HEK293 (cell line): ENCODE results near the gene DPYSL4.
A peak's percentile ranks its signal among the peaks of the same experiment; 100 is the strongest.

Experiments
- CTCF ChIA-PET: fragments of 350-600 bp; formaldehyde crosslinking; extraction: SDS; loops from one replicate; lab custom pipeline; 2021; ENCODE audit warnings: antibody characterized with exemption; lab: Yijun Ruan, JAX
- POLR2A ChIA-PET: fragments of 300-600 bp; formaldehyde crosslinking; extraction: SDS; loops from one replicate; lab custom pipeline; 2020; ENCODE audit warnings: antibody characterized with exemption, inconsistent platforms; lab: Yijun Ruan, JAX
- H3K27ac ChIP-seq: fragments of 200-500 bp; sonication (Bioruptor generic); 2 replicates; pipeline ENCODE4 v1.5.1; 2014; ENCODE audit warnings: low read depth, low read length, control low read depth, inconsistent platforms; ENCODE audit errors: extremely low read depth
- H3K36me3 ChIP-seq, 2 experiments: fragments of 200-500 bp in 1 of 2; sonication (Bioruptor generic) in 1 of 2; 1 replicate in 1 of 2; 2 replicates in 1 of 2; pipeline ENCODE4 v1.5.1; 2014 to 2017; ENCODE audit warnings: inconsistent platforms in 2 of 2, low read length in 2 of 2; ENCODE audit not compliant: control insufficient read depth in 2 of 2, insufficient read depth in 1 of 2
- H3K4me1 ChIP-seq: fragments of 200-500 bp; sonication (Bioruptor generic); 2 replicates; pipeline ENCODE4 v1.5.1; 2014; ENCODE audit warnings: mild to moderate bottlenecking, low read length, inconsistent platforms; ENCODE audit not compliant: control insufficient read depth, insufficient read depth
- H3K4me3 ChIP-seq: 2 replicates; pipeline ENCODE4 v1.5.1; 2011; ENCODE audit warnings: low read depth, mild to moderate bottlenecking, control low read depth, low read length, moderate library complexity
- H3K9me3 ChIP-seq: fragments of 200-500 bp; sonication (Bioruptor generic); 2 replicates; pipeline ENCODE4 v1.5.1; 2014; ENCODE audit warnings: low read depth, low read length, inconsistent platforms; ENCODE audit not compliant: control insufficient read depth, insufficient read depth
- EGR2 ChIP-seq: fragments of 450-650 bp; formaldehyde crosslinking; IDR thresholded peaks from 2 replicates; pipeline ENCODE4 v1.5.1; 2016; ENCODE audit warnings: low read depth, missing biosample characterization, missing genetic modification characterization
- HOXA7 ChIP-seq: sonication (generic); formaldehyde crosslinking; IDR thresholded peaks from 2 replicates; pipeline ENCODE4 v1.8.1; 2022; ENCODE audit warnings: missing genetic modification reagents, borderline replicate concordance
- KLF1 ChIP-seq: fragments of 450-650 bp; formaldehyde crosslinking; IDR thresholded peaks from 2 replicates; pipeline ENCODE4 v1.5.1; 2016; ENCODE audit warnings: missing biosample characterization, missing genetic modification characterization
- RBAK ChIP-seq: fragments of 450-650 bp; formaldehyde crosslinking; IDR thresholded peaks from 2 replicates; pipeline ENCODE4 v1.5.1; 2016; ENCODE audit warnings: missing biosample characterization, missing genetic modification characterization
- TCF7L2 ChIP-seq: IDR thresholded peaks from 2 replicates; pipeline ENCODE4 v1.6.1; 2011; ENCODE audit warnings: low read depth, mild to moderate bottlenecking, inconsistent platforms, low read length, moderate library complexity, borderline replicate concordance
- ZFHX2 ChIP-seq: fragments of 450-650 bp; formaldehyde crosslinking; conservative IDR thresholded peaks from 2 replicates; pipeline ENCODE4 v1.5.1; 2016; ENCODE audit warnings: missing biosample characterization, missing genetic modification characterization
- ZFP37 ChIP-seq: fragments of 450-650 bp; formaldehyde crosslinking; IDR thresholded peaks from 2 replicates; pipeline ENCODE4 v1.5.1; 2016; ENCODE audit warnings: missing biosample characterization, missing genetic modification characterization
- ZFP69B ChIP-seq: fragments of 450-650 bp; formaldehyde crosslinking; IDR thresholded peaks from 2 replicates; pipeline ENCODE4 v1.5.1; 2016; ENCODE audit warnings: missing biosample characterization, missing genetic modification characterization
- ZNF19 ChIP-seq: fragments of 450-650 bp; formaldehyde crosslinking; IDR thresholded peaks from 2 replicates; pipeline ENCODE4; 2016; ENCODE audit warnings: missing biosample characterization, missing genetic modification characterization, low read depth
- ZNF274 ChIP-seq, 2 experiments: fragments of 200-500 bp in 1 of 2; fragments of 450-650 bp in 1 of 2; sonication (Bioruptor generic) in 1 of 2; formaldehyde crosslinking in 1 of 2; IDR thresholded peaks; 2 replicates each; pipeline versions ENCODE4 v1.5.1 to v1.6.1; 2014 to 2016; ENCODE audit warnings: borderline replicate concordance in 1 of 2, inconsistent platforms in 1 of 2, low read length in 1 of 2, missing biosample characterization in 1 of 2, missing genetic modification characterization in 1 of 2
- ZNF391 ChIP-seq: fragments of 450-650 bp; formaldehyde crosslinking; IDR thresholded peaks from 2 replicates; pipeline ENCODE4 v1.5.1; 2016; ENCODE audit warnings: low read depth, missing biosample characterization, missing genetic modification characterization, borderline replicate concordance
- ZNF433 ChIP-seq: fragments of 450-650 bp; formaldehyde crosslinking; IDR thresholded peaks from 2 replicates; pipeline ENCODE4 v1.5.1; 2016; ENCODE audit warnings: missing biosample characterization, missing genetic modification characterization, low read depth
- ZNF521 ChIP-seq: fragments of 450-650 bp; formaldehyde crosslinking; IDR thresholded peaks from 2 replicates; pipeline ENCODE4 v1.5.1; 2017; ENCODE audit warnings: missing biosample characterization, mild to moderate bottlenecking, missing genetic modification characterization
- ZNF624 ChIP-seq: fragments of 450-650 bp; formaldehyde crosslinking; IDR thresholded peaks from 2 replicates; pipeline ENCODE4 v1.5.1; 2017; ENCODE audit warnings: missing biosample characterization, missing genetic modification characterization
- ZNF654 ChIP-seq: fragments of 450-650 bp; formaldehyde crosslinking; IDR thresholded peaks from 2 replicates; pipeline ENCODE4 v1.5.1; 2016; ENCODE audit warnings: low read depth, missing biosample characterization, missing genetic modification characterization
- ZNF747 ChIP-seq: fragments of 450-650 bp; formaldehyde crosslinking; IDR thresholded peaks from 2 replicates; pipeline ENCODE4 v1.5.1; 2016; ENCODE audit warnings: missing biosample characterization, missing genetic modification characterization
- ZNF768 ChIP-seq: fragments of 450-650 bp; formaldehyde crosslinking; IDR thresholded peaks from 2 replicates; pipeline ENCODE4 v1.5.1; 2018; ENCODE audit warnings: missing biosample characterization, mild to moderate bottlenecking, missing genetic modification characterization
- TF ChIP-seq, protein P1 (sequence below): fragments of 450-650 bp; formaldehyde crosslinking; IDR thresholded peaks from 2 replicates; pipeline ENCODE4 v1.5.1; 2016; ENCODE audit warnings: missing biosample characterization, missing genetic modification characterization
- TF ChIP-seq, protein P2 (sequence below): fragments of 450-650 bp; formaldehyde crosslinking; IDR thresholded peaks from 2 replicates; pipeline ENCODE4 v1.5.1; 2016; ENCODE audit warnings: missing biosample characterization, missing genetic modification characterization
- TF ChIP-seq, protein P3 (sequence below): fragments of 450-650 bp; formaldehyde crosslinking; IDR thresholded peaks from 2 replicates; pipeline ENCODE4 v1.5.1; 2016; ENCODE audit warnings: missing biosample characterization, missing genetic modification characterization
- TF ChIP-seq, protein P4 (sequence below): fragments of 450-650 bp; formaldehyde crosslinking; IDR thresholded peaks from 2 replicates; pipeline ENCODE4 v1.5.1; 2016; ENCODE audit warnings: missing biosample characterization, missing genetic modification characterization
- TF ChIP-seq, protein P5 (sequence below): fragments of 450-650 bp; formaldehyde crosslinking; IDR thresholded peaks from 2 replicates; pipeline ENCODE4 v1.5.1; 2016; ENCODE audit warnings: missing biosample characterization, missing genetic modification characterization, low read depth

Gene DPYSL4

DNA sequence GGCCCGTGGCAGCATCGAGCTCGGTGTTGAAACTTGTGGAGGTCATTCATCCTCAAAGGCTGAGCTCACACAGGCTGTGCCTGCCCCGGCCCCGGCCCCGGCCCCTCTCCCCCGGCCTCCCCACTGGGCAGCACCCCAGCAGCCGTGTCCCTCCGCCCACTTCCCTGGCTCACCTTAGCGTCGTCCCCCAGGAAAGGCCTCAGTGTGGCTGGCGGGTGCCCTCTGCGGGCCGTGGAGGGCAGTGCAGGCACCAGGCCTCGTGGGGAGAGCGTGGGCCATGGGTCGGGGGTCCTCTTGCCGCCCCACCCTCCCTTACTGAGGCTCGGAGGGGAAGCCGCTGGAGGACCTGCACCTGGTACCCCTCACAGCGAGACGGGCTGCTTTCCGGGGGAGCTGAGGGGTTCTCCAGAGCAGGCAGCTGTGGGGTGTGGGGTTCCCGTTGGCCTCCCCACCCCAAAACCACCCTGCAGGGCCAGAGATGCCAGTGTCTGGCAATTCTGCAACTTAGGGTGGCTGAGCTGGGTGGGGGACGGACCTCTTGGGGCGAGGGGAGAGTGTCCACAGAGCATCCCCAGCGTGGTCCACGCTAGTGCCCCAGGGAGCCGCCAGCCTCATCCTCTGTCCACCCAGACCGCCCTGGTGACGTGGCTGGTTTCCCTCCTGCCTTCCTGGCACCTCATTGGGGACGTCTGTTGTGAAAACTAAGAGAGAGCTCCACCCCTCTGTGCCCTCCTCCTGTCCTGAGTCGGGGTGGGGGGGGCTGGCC is 44.2 kb upstream of the DPYSL4 start:
- CTCF ChIA-PET: interaction anchor here (0.6 to 1.6 kb wide), 26 partner anchors 9 to 900 kb away, joined by 3 to 8 read pairs (median 4); partner anchors contain the start of gene PPP2R2D
- Histone ChIP-seq H3K36me3 (no peaks in the 10 kb centered on the region), H3K27ac (no peak overlapping the region), H3K9me3 (no peaks in the 10 kb centered on the region), H3K4me3 (no peak overlapping the region), H3K4me1 (no peaks in the 10 kb centered on the region)
- TF ChIP-seq, protein P1, sequence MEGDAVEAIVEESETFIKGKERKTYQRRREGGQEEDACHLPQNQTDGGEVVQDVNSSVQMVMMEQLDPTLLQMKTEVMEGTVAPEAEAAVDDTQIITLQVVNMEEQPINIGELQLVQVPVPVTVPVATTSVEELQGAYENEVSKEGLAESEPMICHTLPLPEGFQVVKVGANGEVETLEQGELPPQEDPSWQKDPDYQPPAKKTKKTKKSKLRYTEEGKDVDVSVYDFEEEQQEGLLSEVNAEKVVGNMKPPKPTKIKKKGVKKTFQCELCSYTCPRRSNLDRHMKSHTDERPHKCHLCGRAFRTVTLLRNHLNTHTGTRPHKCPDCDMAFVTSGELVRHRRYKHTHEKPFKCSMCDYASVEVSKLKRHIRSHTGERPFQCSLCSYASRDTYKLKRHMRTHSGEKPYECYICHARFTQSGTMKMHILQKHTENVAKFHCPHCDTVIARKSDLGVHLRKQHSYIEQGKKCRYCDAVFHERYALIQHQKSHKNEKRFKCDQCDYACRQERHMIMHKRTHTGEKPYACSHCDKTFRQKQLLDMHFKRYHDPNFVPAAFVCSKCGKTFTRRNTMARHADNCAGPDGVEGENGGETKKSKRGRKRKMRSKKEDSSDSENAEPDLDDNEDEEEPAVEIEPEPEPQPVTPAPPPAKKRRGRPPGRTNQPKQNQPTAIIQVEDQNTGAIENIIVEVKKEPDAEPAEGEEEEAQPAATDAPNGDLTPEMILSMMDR: peak; percentile 74
- TF ChIP-seq TCF7L2 (no peak), ZNF433 (tag by site-specific recombination) (no peak), RBAK (tag by site-specific recombination) (no peak), ZFP69B (tag by site-specific recombination) (no peak), ZFHX2 (tag by site-specific recombination) (peak; percentile 75), KLF1 (no peak), ZNF654 (tag by site-specific recombination) (peak; percentile 39), ZNF747 (no peak), ZNF274 (IDR thresholded peaks at IDR 0.05; ENCODE audit: low read length) (no peak), ZNF274 (tag by site-specific recombination; IDR thresholded peaks at IDR 0.05; ENCODE audit: borderline replicate concordance) (no peak), EGR2 (peak; percentile 42; the same call in 1 of the 2 replicates), HOXA7 (CRISPR knock-in tag) (no peak)
- TF ChIP-seq, protein P2, sequence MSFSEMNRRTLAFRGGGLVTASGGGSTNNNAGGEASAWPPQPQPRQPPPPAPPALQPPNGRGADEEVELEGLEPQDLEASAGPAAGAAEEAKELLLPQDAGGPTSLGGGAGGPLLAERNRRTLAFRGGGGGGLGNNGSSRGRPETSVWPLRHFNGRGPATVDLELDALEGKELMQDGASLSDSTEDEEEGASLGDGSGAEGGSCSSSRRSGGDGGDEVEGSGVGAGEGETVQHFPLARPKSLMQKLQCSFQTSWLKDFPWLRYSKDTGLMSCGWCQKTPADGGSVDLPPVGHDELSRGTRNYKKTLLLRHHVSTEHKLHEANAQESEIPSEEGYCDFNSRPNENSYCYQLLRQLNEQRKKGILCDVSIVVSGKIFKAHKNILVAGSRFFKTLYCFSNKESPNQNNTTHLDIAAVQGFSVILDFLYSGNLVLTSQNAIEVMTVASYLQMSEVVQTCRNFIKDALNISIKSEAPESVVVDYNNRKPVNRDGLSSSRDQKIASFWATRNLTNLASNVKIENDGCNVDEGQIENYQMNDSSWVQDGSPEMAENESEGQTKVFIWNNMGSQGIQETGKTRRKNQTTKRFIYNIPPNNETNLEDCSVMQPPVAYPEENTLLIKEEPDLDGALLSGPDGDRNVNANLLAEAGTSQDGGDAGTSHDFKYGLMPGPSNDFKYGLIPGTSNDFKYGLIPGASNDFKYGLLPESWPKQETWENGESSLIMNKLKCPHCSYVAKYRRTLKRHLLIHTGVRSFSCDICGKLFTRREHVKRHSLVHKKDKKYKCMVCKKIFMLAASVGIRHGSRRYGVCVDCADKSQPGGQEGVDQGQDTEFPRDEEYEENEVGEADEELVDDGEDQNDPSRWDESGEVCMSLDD: 0 out of 2 replicates have a peak, but pooled peaks have one; percentile 21
- TF ChIP-seq, protein P3, sequence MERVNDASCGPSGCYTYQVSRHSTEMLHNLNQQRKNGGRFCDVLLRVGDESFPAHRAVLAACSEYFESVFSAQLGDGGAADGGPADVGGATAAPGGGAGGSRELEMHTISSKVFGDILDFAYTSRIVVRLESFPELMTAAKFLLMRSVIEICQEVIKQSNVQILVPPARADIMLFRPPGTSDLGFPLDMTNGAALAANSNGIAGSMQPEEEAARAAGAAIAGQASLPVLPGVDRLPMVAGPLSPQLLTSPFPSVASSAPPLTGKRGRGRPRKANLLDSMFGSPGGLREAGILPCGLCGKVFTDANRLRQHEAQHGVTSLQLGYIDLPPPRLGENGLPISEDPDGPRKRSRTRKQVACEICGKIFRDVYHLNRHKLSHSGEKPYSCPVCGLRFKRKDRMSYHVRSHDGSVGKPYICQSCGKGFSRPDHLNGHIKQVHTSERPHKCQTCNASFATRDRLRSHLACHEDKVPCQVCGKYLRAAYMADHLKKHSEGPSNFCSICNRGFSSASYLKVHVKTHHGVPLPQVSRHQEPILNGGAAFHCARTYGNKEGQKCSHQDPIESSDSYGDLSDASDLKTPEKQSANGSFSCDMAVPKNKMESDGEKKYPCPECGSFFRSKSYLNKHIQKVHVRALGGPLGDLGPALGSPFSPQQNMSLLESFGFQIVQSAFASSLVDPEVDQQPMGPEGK (tag by site-specific recombination): peak; percentile 37; the same call in 1 of the 2 replicates
- TF ChIP-seq, protein P4, sequence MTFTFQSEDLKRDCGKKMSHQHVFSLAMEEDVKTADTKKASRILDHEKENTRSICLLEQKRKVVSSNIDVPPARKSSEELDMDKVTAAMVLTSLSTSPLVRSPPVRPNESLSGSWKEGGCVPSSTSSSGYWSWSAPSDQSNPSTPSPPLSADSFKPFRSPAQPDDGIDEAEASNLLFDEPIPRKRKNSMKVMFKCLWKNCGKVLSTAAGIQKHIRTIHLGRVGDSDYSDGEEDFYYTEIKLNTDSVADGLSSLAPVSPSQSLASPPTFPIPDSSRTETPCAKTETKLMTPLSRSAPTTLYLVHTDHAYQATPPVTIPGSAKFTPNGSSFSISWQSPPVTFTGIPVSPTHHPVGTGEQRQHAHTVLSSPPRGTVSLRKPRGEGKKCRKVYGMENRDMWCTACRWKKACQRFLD (tag by site-specific recombination): no peak
- POLR2A ChIA-PET: no interaction called here

DNA sequence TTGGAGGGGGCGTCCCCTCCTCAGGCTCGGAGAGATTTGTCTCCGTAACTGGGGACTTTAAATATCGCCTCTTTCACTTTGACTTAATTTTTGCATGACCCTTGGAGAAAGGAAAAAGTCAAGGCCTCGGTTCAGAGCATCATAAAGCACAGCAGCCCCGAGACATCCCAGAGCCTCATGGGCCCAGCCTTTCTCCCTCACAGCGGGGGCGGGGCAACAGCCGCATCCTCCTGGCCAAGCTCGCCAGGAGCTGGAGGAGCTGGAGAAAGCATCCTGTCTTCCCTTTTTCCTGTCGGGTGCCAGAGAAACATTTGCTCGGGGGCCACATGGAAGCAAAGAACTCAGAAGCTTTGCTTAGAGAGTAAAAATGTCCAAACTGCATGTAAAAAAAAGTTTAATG is 43.6 kb upstream of the DPYSL4 start:
- H3K4me1 ChIP-seq: no peaks in the 10 kb centered on the region
- no peaks in the 10 kb centered on the region for H3K9me3 ChIP-seq
- POLR2A ChIA-PET: no interaction called here
- H3K36me3 ChIP-seq: no peaks in the 10 kb centered on the region
- H3K4me3 ChIP-seq: no peak overlapping the region
- H3K27ac ChIP-seq: no peak overlapping the region
- CTCF ChIA-PET: interaction anchor here (0.6 to 1.6 kb wide), 22 partner anchors 9 to 901 kb away, joined by 3 to 8 read pairs (median 4); partner anchors contain the start of gene PPP2R2D
- no peak for TF ChIP-seq ZNF768
- no peak for TF ChIP-seq ZNF521
- no peak for TF ChIP-seq ZNF654 (tag by site-specific recombination)
- TF ChIP-seq, protein P1: no peak
- no peak for TF ChIP-seq ZFP37
- TF ChIP-seq, protein P5, sequence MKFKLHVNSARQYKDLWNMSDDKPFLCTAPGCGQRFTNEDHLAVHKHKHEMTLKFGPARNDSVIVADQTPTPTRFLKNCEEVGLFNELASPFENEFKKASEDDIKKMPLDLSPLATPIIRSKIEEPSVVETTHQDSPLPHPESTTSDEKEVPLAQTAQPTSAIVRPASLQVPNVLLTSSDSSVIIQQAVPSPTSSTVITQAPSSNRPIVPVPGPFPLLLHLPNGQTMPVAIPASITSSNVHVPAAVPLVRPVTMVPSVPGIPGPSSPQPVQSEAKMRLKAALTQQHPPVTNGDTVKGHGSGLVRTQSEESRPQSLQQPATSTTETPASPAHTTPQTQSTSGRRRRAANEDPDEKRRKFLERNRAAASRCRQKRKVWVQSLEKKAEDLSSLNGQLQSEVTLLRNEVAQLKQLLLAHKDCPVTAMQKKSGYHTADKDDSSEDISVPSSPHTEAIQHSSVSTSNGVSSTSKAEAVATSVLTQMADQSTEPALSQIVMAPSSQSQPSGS: no peak
- TF ChIP-seq ZNF391 (tag by site-specific recombination): no peak
- TF ChIP-seq ZNF624 (tag by site-specific recombination): no peak
- no peak for TF ChIP-seq ZNF19 (tag by site-specific recombination)
